B cell (primary cell): Measurements from ENCODE around the gene PRKRIP1.

ENCODE experiments used
- CTCF ChIP-seq: fragments of 200-600 bp; IDR thresholded peaks from one replicate; pipeline ENCODE4 v1.8.0; 2022; ENCODE audit warnings: antibody characterized with exemption, mild to moderate bottlenecking
- EZH2 ChIP-seq: IDR thresholded peaks from 2 replicates; pipeline ENCODE4 v1.6.1; 2012; ENCODE audit warnings: borderline replicate concordance, low read depth, mild to moderate bottlenecking, moderate library complexity, low read length; ENCODE audit not compliant: insufficient read depth, poor library complexity, severe bottlenecking

- no peak for TF ChIP-seq CTCF
- TF ChIP-seq EZH2: no peak
These were observed 19.6 kb downstream of the PRKRIP1 start for GRCh38 chr7:102415685-102416225.
